Liver (tissue), 9 donors: ENCODE measurements around the gene KDELR3. TPM values are rescaled to one million over a fixed set of nuclear protein-coding genes. Genes with fewer than 3 reads are reported as not detected.

Source experiments
- DNase-seq: peaks from one replicate; pipeline ENCODE4 v3.0.0-alpha.2; 2017; ENCODE audit warnings: low spot score
- H3K27ac ChIP-seq, 2 donors: one replicate each; pipeline ENCODE4 v1.7.0; 2013; ENCODE audit warnings: inconsistent platforms in 2 of 2, low read length in 2 of 2, control low read depth in 1 of 2, low read depth in 1 of 2, mild to moderate bottlenecking in 1 of 2
- H3K27me3 ChIP-seq, 4 donors: one replicate each; pipeline versions ENCODE4 v1.6.1 to v1.7.0; 2013; ENCODE audit warnings: low read length in 3 of 4, inconsistent platforms in 1 of 4, mild to moderate bottlenecking in 1 of 4, moderate library complexity in 1 of 4; ENCODE audit not compliant: control insufficient read depth in 4 of 4, insufficient read depth in 4 of 4
- H3K36me3 ChIP-seq, 4 donors: one replicate each; pipeline versions ENCODE4 v1.6.1 to v1.7.0; 2013; ENCODE audit warnings: low read length in 3 of 4, mild to moderate bottlenecking in 3 of 4, low read depth in 1 of 4, moderate library complexity in 1 of 4; ENCODE audit not compliant: control insufficient read depth in 4 of 4, insufficient read depth in 3 of 4
- H3K4me1 ChIP-seq, 4 donors: one replicate each; pipeline versions ENCODE4 v1.6.1 to v1.7.0; 2013; ENCODE audit warnings: low read length in 3 of 4, mild to moderate bottlenecking in 3 of 4, moderate library complexity in 1 of 4; ENCODE audit not compliant: control insufficient read depth in 4 of 4, insufficient read depth in 4 of 4
- H3K4me3 ChIP-seq, 3 donors: one replicate each; pipeline versions ENCODE4 v1.6.1 to v1.7.0; 2013; ENCODE audit warnings: low read length in 3 of 3, control low read depth in 1 of 3, low read depth in 1 of 3, mild to moderate bottlenecking in 1 of 3
- H3K9ac ChIP-seq, 2 donors: one replicate each; pipeline ENCODE4 v1.7.0; 2013; ENCODE audit warnings: low read length in 2 of 2, mild to moderate bottlenecking in 2 of 2, moderate library complexity in 2 of 2, control low read depth in 1 of 2, low read depth in 1 of 2
- H3K9me3 ChIP-seq, 4 donors: one replicate each; pipeline versions ENCODE4 v1.6.1 to v1.7.0; 2013; ENCODE audit warnings: low read length in 3 of 4; ENCODE audit not compliant: control insufficient read depth in 4 of 4
- EGR1 ChIP-seq, 2 donors: IDR thresholded peaks; 2 replicates each; pipeline ENCODE4 v1.6.1; 2016 to 2018; ENCODE audit warnings: antibody characterized with exemption in 2 of 2, low read depth in 2 of 2
- FOXA1 ChIP-seq: IDR thresholded peaks from 2 replicates; pipeline ENCODE4 v1.6.1; 2016; ENCODE audit warnings: antibody characterized with exemption
- GABPA ChIP-seq, 2 donors: IDR thresholded peaks in 1 of 2; conservative IDR thresholded peaks in 1 of 2; 2 replicates each; pipeline ENCODE4 v1.6.1; 2016; ENCODE audit warnings: antibody characterized with exemption in 2 of 2, mild to moderate bottlenecking in 1 of 2, moderate library complexity in 1 of 2
- HNF4A ChIP-seq, 2 donors: conservative IDR thresholded peaks; 2 replicates each; pipeline ENCODE4 v1.6.1; 2016; ENCODE audit warnings: antibody characterized with exemption in 2 of 2, mild to moderate bottlenecking in 2 of 2
- HNF4G ChIP-seq: IDR thresholded peaks from 2 replicates; pipeline ENCODE4 v1.6.1; 2016; ENCODE audit warnings: antibody characterized with exemption
- JUND ChIP-seq, 2 donors: IDR thresholded peaks; 2 replicates each; pipeline ENCODE4 v1.6.1; 2016; ENCODE audit warnings: antibody characterized with exemption in 2 of 2
- MAX ChIP-seq: IDR thresholded peaks from 2 replicates; pipeline ENCODE4 v1.6.1; 2016; ENCODE audit warnings: antibody characterized with exemption
- RAD21 ChIP-seq, 2 donors: IDR thresholded peaks; 2 replicates each; pipeline ENCODE4 v1.6.1; 2016; ENCODE audit warnings: antibody characterized with exemption in 2 of 2, mild to moderate bottlenecking in 2 of 2
- RXRA ChIP-seq, 2 donors: IDR thresholded peaks; 2 replicates each; pipeline ENCODE4 v1.6.1; 2017 to 2018; ENCODE audit warnings: antibody characterized with exemption in 2 of 2, mild to moderate bottlenecking in 1 of 2
- SP1 ChIP-seq: IDR thresholded peaks from 2 replicates; pipeline ENCODE4 v1.6.1; 2018; ENCODE audit warnings: antibody characterized with exemption, mild to moderate bottlenecking
- TAF1 ChIP-seq: conservative IDR thresholded peaks from 2 replicates; pipeline ENCODE4 v1.6.1; 2016; ENCODE audit warnings: antibody characterized with exemption, mild to moderate bottlenecking
- ZBTB33 ChIP-seq: IDR thresholded peaks from 2 replicates; pipeline ENCODE4 v1.6.1; 2016; ENCODE audit warnings: antibody characterized with exemption
- WGBS: extraction: QIAGEN DNeasy Blood & Tissue Kit; methylation state at CpG from one replicate; pipeline ENCODE4 v1.1.7; 2013; 5-methylcytosine and 5-hydroxymethylcytosine counted together
- polyA plus RNA-seq, 2 donors: library from polyadenylated mRNA; stranded (reverse) in 1 of 2; unstranded in 1 of 2; fragments of 200-250 nt in 1 of 2; fragments of >200 nt in 1 of 2; fragmentation: Nextera tagmentation in 1 of 2; extraction: Ambion mirVana in 1 of 2; gene quantifications; one replicate each; pipeline versions ENCODE4 v1.2.1 to v1.2.3, GENCODE V29; 2013 to 2015
- total RNA-seq, 2 donors: library from RNA; depleted of rRNA; stranded (reverse); fragments of >200 nt; gene quantifications; one replicate each; pipeline ENCODE4 v1.2.3, GENCODE V29; 2014
- TF ChIP-seq, protein P1 (sequence below): fragments of 150-350 bp; IDR thresholded peaks from 2 replicates; pipeline ENCODE4 v1.5.1; 2017; ENCODE audit warnings: improper control_type of control experiment, low read depth, low read length; ENCODE audit not compliant: missing input control
- donor health status: healthy.
- donor health status: healthy.
- donor health status: healthy.
- donor health status: healthy.
- donor health status: healthy.

Gene KDELR3
- total and polyA plus RNA-seq, 4 donors, result 3.5 to 12.8 (median 9.5) TPM

GRCh38 chr22:38519453-38520250 lies 51.8 kb downstream of the KDELR3 start:
- TF ChIP-seq EGR1 (IDR thresholded peaks at IDR 0.05; ENCODE audit: low read depth in 2 of 2) (no peak), FOXA1 (no peak), HNF4A (conservative IDR thresholded peaks at IDR 0.05) (no peak), SP1 (no peak), RAD21 (IDR thresholded peaks at IDR 0.05) (no peak), GABPA (IDR thresholded peaks at IDR 0.05 in 1 of 2, conservative IDR thresholded peaks at IDR 0.05 in 1 of 2) (no peak), MAX (no peak), ZBTB33 (no peak)

DNA sequence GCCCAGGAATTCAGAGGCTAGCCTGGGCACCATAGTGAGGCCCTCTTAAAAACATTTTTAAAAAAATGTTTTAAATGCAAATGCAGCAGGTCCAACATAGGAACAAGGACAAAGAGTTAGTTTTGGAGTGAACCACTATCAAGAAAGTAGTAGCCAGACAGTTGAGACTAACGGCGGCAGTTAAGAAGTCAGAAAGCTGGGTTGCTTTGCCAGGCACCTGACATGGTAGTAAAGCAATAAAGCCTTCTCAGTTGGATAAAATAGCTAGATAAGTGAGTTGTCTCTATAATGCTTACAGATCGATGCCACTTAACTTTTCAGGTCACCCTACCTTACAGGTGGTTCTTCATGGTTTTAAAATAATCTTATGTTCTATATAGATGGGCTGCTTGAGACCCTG lies 55.1 kb downstream of the KDELR3 start:
- 92% methylated on average over 3 of the region's 3 CpGs for WGBS
- Histone ChIP-seq H3K36me3 (no peaks in the 10 kb centered on the region), H3K9me3 (no peaks in the 10 kb centered on the region), H3K4me3 (no peak overlapping the region), H3K27ac (no peak overlapping the region), H3K27me3 (no peaks in the 10 kb centered on the region), H3K9ac (no peak overlapping the region), H3K4me1 (no peaks in the 10 kb centered on the region)
- TF ChIP-seq HNF4A (conservative IDR thresholded peaks at IDR 0.05) (no peak), SP1 (no peak), JUND (IDR thresholded peaks at IDR 0.05) (no peak), ZBTB33 (no peak), FOXA1 (no peak), TAF1 (no peak), GABPA (IDR thresholded peaks at IDR 0.05 in 1 of 2, conservative IDR thresholded peaks at IDR 0.05 in 1 of 2) (no peak), HNF4G (no peak), RXRA (IDR thresholded peaks at IDR 0.05) (no peak), RAD21 (IDR thresholded peaks at IDR 0.05) (no peak)
- TF ChIP-seq, protein P1, sequence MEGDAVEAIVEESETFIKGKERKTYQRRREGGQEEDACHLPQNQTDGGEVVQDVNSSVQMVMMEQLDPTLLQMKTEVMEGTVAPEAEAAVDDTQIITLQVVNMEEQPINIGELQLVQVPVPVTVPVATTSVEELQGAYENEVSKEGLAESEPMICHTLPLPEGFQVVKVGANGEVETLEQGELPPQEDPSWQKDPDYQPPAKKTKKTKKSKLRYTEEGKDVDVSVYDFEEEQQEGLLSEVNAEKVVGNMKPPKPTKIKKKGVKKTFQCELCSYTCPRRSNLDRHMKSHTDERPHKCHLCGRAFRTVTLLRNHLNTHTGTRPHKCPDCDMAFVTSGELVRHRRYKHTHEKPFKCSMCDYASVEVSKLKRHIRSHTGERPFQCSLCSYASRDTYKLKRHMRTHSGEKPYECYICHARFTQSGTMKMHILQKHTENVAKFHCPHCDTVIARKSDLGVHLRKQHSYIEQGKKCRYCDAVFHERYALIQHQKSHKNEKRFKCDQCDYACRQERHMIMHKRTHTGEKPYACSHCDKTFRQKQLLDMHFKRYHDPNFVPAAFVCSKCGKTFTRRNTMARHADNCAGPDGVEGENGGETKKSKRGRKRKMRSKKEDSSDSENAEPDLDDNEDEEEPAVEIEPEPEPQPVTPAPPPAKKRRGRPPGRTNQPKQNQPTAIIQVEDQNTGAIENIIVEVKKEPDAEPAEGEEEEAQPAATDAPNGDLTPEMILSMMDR, result no peak
- no peak for DNase-seq

More at GRCh38 chr22:38519453-38520250, 51.8 kb downstream of the KDELR3 start:
- Histone ChIP-seq H3K27me3 (no peaks in the 10 kb centered on the region), H3K36me3 (no peaks in the 10 kb centered on the region), H3K9ac (no peak overlapping the region), H3K27ac (no peak overlapping the region), H3K9me3 (no peaks in the 10 kb centered on the region), H3K4me3 (no peak overlapping the region), H3K4me1 (no peaks in the 10 kb centered on the region)
- no peak for DNase-seq
- 97% methylated on average over 2 of the region's 2 CpGs for WGBS
